HG02588 (cell line): Measurements from ENCODE around the gene BET1L.
A peak's percentile ranks its signal among the peaks of the same experiment; 100 is the strongest.
"Not testable (repeated sequence)": the region's sequence is repeated elsewhere in the genome, so short reads cannot be mapped to it uniquely, and the experiment has no call there.

Experiments
- ATAC-seq: cut with Tn5 transposase; IDR thresholded peaks from one replicate; pipeline ENCODE4 v1.9.1; 2021; ENCODE audit warnings: mild to moderate bottlenecking, moderate library complexity; ENCODE audit not compliant: unreplicated experiment

Gene BET1L

GRCh38 chr11:207208-207862 lies at the start of gene BET1L, which contains the start of gene RIC8A:
TSS of gene BET1L (minus strand) at chr11:207399. CDS start at chr11:207321, 78 bp downstream.
TSS of gene RIC8A (plus strand) at chr11:207708. CDS start at chr11:208855, 1,147 bp downstream.
- ATAC-seq, result peak; percentile 68

GRCh38 chr11:255816-256215 lies 48.6 kb upstream of the BET1L start:
- no peak for ATAC-seq

- ATAC-seq, result no peak
These were observed 48.0 kb upstream of the BET1L start for GRCh38 chr11:255176-255575.

- ATAC-seq, result no peak
These were observed 46.7 kb upstream of the BET1L start for GRCh38 chr11:253886-254270.

GRCh38 chr11:253160-253885 lies 46.1 kb upstream of the BET1L start:
- no peak for ATAC-seq

- ATAC-seq, result no peak
These were observed 45.5 kb upstream of the BET1L start for GRCh38 chr11:252666-253065.

- no peak for ATAC-seq
These were observed 44.4 kb upstream of the BET1L start for GRCh38 chr11:251550-251949.

GRCh38 chr11:250740-251299 lies 43.6 kb upstream of the BET1L start:
- ATAC-seq, result no peak

GRCh38 chr11:250274-250673 lies 43.1 kb upstream of the BET1L start:
- ATAC-seq, result no peak

GRCh38 chr11:249062-249461 lies 41.9 kb upstream of the BET1L start:
- no peak for ATAC-seq

GRCh38 chr11:244376-244775 lies 37.2 kb upstream of the BET1L start:
- ATAC-seq, result no peak

GRCh38 chr11:241634-242033 lies 34.4 kb upstream of the BET1L start:
- ATAC-seq, result no peak

- no peak for ATAC-seq
These were observed 33.1 kb upstream of the BET1L start for GRCh38 chr11:240315-240714.

GRCh38 chr11:238346-238745 lies 31.1 kb upstream of the BET1L start:
- not testable (repeated sequence) for ATAC-seq

GRCh38 chr11:236774-237767 lies 29.9 kb upstream of the BET1L start, which contains the start of gene PSMD13:
TSS of gene PSMD13 (plus strand) at chr11:236976. CDS start at chr11:237050, 74 bp downstream.
- ATAC-seq, result peak; percentile 77

GRCh38 chr11:235997-236773 lies 29.0 kb upstream of the BET1L start, which contains the start of gene SIRT3:
TSS of gene SIRT3 (minus strand) at chr11:236342. CDS start at chr11:236328, 14 bp downstream.
- ATAC-seq, result peak; percentile 70

GRCh38 chr11:235609-235996 lies 28.4 kb upstream of the BET1L start:
- no peak for ATAC-seq

GRCh38 chr11:235180-235579 lies 28.0 kb upstream of the BET1L start:
- no peak for ATAC-seq

- ATAC-seq, result no peak
These were observed 25.8 kb upstream of the BET1L start for GRCh38 chr11:232783-233565.
